ENCODE data around the gene ADH1B.
"Not testable (repeated sequence)": the region's sequence is repeated elsewhere in the genome, so short reads cannot be mapped to it uniquely, and the experiment has no call there.

ADH1B gene

GRCh38 chr4:99321241-99322191 lies at the start of gene ADH1B:
Gene ADH1B, minus strand, starts transcription at chr4:99321401. Its CDS starts 70 bp downstream, at chr4:99321331.
- H3K27ac ChIP-seq, result peak within 1 kb of the TSS in 2 of 21 experiments; percentile 21 to 23

GRCh38 chr4:99367817-99368216 lies 46.6 kb upstream of the ADH1B start:
- not testable (repeated sequence) for H3K4me3 ChIP-seq, H3K27ac ChIP-seq

More at GRCh38 chr4:99321241-99322191, at the start of gene ADH1B:
- peak within 1 kb of the TSS in 1 of 7 experiments; percentile 12 for H3K4me3 ChIP-seq

DNA sequence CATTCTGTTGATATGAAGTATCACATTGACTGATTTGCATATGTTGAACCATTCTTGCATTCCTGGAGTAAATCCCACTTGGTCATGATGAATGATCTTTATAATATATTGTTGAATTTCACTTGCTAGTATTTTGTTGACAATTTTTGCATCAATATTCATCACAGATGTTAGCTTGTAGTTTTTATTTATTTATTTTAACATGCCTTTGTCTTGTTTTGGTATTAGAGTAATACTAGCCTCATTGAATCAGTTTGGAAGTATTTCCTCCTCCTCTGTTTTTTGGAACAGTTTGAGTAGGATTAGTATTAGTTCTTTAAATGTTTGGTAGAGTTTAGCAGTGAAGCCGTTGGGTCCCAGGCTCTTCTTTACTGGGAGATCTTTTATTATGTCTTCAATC lies 45.3 kb upstream of the ADH1B start:
- H3K27ac ChIP-seq, result no peak overlapping the region
- H3K4me3 ChIP-seq, result no peak overlapping the region

- no peak overlapping the region for H3K4me3 ChIP-seq
- peak overlapping the region in 1 of 21 experiments; percentile 49 for H3K27ac ChIP-seq
These were observed 41.6 kb upstream of the ADH1B start for GRCh38 chr4:99362768-99363167.

- H3K4me3 ChIP-seq, result no peak overlapping the region
- no peak overlapping the region for H3K27ac ChIP-seq
These were observed 40.7 kb upstream of the ADH1B start for GRCh38 chr4:99361899-99362275.

DNA sequence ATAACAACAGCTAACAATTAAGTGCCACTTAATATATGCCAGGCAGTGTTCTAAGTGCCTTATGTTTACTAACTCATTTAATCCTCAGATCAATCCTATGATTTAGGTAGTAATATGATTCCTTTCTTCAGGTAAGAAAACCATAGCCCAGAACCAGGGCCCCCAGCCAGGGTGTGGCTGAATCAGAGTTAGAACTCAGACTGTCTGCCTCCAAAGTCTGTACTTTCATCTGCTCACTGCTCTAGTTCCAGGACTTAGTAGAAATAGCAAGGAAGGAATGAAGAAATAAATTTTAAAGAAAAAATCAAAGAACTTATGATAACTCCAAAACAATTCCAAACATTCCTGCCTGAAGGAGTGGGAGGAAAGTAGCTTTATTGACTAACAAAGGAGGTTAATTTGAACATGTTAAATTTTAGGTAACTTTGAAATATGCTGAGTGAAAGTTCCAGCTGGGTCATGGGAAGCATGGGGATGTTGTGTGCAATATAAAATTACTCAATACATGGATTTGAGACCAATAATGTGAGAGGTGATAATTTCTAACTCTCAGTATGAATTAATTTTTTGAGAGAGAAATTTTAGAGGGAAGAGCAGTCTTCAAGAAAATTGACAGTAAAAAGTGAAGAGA lies 40.2 kb upstream of the ADH1B start:
- Histone ChIP-seq H3K4me3 (no peak overlapping the region), H3K27ac (no peak overlapping the region)

GRCh38 chr4:99359480-99360204 lies 38.4 kb upstream of the ADH1B start:
- H3K27ac ChIP-seq, result no peak overlapping the region
- H3K4me3 ChIP-seq, result no peak overlapping the region

DNA sequence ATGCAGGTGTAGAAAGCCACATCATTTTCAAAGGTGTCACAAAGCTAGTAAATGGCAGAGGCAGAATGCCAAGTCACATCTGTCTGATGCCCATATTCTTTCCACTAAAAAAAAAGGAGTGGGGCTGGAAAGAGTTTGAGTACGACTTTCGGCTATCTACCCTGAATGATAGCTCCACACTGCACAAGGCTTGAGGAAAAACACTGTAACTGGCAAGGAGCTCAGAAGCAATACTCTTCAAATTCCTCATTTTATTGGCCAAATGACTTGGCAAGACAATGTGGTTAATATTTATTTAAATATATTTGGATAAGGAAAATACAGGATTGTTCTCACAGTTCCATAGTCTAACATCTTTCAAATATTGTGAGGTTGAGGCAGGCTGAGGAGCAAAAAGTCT lies 36.7 kb upstream of the ADH1B start:
- Histone ChIP-seq H3K4me3 (no peak overlapping the region), H3K27ac (no peak overlapping the region)

- no peak overlapping the region for H3K27ac ChIP-seq
- H3K4me3 ChIP-seq, result no peak overlapping the region
These were observed 35.8 kb upstream of the ADH1B start for GRCh38 chr4:99356992-99357391.

GRCh38 chr4:99356149-99356548 lies 34.9 kb upstream of the ADH1B start:
- not testable (repeated sequence) for H3K27ac ChIP-seq, H3K4me3 ChIP-seq

- Histone ChIP-seq H3K4me3 (no peak within 1 kb of the TSS), H3K27ac (no peak within 1 kb of the TSS)
These were observed 31.7 kb upstream of the ADH1B start, which contains the start of gene ADH1C for GRCh38 chr4:99352602-99353537. Gene ADH1C, minus strand, starts transcription at chr4:99352746. Its CDS starts 71 bp downstream, at chr4:99352675.

DNA sequence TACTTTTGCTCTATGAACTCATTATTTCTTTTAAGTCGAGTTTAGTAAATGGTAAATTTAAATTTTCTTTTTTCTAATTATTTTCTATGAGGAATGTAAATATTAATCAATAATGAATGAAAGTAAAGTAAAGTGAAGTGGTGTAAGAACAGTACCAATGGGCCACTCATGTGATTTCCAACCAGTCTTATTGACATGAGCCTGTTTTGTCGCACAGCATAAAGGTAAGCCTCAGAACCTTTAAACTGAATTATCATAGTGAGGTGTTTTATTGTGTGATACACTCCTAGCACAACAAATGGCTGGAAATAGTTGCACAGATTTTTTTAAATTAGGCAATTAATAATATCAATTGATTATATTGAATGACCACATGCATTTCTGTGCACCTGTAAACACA lies 30.3 kb upstream of the ADH1B start:
- Histone ChIP-seq H3K4me3 (no peak overlapping the region), H3K27ac (no peak overlapping the region)

DNA sequence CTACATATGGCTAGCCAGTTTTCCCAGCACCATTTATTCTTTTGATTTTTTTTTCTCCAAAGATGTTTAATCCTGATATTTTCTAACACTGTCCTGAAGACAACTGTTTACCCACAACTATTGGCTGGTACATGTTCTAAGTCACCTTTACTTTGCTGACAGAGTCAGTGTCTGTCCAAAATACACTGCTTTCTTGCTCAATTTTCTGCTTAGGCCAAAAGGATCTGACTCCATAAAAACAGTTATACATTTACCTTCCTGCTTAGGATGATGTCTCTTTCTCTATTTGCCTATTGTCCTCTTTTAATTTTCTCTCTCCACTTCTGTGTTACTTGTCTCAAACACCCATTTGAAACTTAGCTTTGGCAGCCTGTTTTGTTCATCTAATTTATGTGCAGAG lies 28.1 kb upstream of the ADH1B start:
- no peak overlapping the region for H3K4me3 ChIP-seq
- H3K27ac ChIP-seq, result no peak overlapping the region

DNA sequence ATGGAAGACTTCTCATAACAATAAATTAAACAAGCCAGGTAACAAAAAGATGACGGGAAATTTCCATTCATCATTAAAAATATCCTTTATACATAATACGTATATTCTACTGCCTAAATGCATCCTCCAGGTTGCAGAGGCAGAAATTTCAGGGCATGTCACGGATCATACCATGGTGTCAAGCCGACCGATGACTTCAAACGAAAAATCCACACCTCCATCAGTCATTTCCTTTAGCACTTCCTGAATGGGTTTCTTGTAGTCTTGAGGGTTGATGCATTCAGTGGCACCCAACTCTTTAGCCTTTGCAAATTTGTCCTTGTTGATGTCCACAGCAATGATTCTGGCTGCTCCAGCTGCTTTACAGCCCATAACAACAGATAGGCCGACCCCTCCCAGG lies 21.4 kb upstream of the ADH1B start:
- H3K27ac ChIP-seq, H3K4me3 ChIP-seq: not testable (repeated sequence)

DNA sequence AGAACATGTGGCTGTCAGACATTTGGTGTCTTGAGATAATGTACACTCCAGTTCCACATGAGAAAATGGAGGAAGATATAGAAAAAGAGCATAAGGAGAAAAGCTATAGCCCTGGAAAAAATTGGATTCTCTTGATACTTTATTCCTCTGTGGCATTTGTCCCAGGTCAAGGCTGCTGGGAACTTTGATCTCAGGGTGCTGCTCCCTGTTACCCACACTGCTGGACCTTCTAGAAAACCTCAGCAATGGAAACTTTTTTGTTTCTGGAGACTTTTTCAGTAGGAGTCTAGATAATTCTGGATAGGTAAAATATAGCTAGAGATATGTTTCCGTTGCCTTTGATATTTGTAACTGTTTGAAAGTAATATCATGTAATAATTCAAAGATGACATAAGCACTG lies 20.2 kb upstream of the ADH1B start:
- no peak overlapping the region for H3K4me3 ChIP-seq

GRCh38 chr4:99339172-99339571 lies 18.0 kb upstream of the ADH1B start:
- H3K27ac ChIP-seq, result no peak overlapping the region
- H3K4me3 ChIP-seq, result no peak overlapping the region

More for the DNA sequence above, 20.2 kb upstream of the ADH1B start:
- no peak overlapping the region for H3K27ac ChIP-seq

DNA sequence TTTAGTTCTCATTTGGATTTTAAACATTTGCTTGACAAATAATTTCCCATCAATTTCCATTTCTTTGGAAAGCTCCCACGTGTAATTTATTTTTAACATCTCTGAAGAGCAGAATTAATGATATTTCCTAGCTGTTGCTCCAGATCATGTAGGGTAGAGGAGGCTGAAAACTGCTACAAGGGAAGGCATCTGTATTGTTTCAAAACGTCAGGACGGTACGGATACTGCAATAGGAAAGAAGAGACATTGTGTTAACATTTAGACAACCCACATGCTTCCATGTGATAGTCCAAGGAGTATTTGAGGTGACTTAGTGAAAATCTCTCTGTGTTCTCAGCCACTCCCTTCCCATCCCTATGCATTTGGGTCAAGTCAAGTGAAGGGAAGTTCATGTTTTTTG lies 15.4 kb upstream of the ADH1B start:
- H3K27ac ChIP-seq, result no peak overlapping the region

GRCh38 chr4:99334880-99335279 lies 13.7 kb upstream of the ADH1B start:
- Histone ChIP-seq H3K27ac (no peak overlapping the region), H3K4me3 (no peak overlapping the region)

More for the DNA sequence above, 15.4 kb upstream of the ADH1B start:
- no peak overlapping the region for H3K4me3 ChIP-seq

GRCh38 chr4:99330648-99331047 lies 9.4 kb upstream of the ADH1B start:
- H3K4me3 ChIP-seq, result no peak overlapping the region
- H3K27ac ChIP-seq, result no peak overlapping the region
